HL-60 (cell line): Measurements from ENCODE around the gene SENP1.

ENCODE experiments used
- POLR2AphosphoS5 ChIP-seq: IDR thresholded peaks from 2 replicates; pipeline ENCODE4 v1.6.1; 2012; ENCODE audit warnings: low read depth
- TF ChIP-seq, protein P1 (sequence below): IDR thresholded peaks from 2 replicates; pipeline ENCODE4 v1.6.1; 2012; ENCODE audit warnings: low read depth; ENCODE audit not compliant: insufficient replicate concordance
- TF ChIP-seq, protein P2 (sequence below): IDR thresholded peaks from one replicate; pipeline ENCODE4 v1.5.1; 2011; ENCODE audit warnings: low read length, control low read depth, inconsistent platforms; ENCODE audit not compliant: insufficient read depth

GRCh38 chr12:48016373-48017020, 89.4 kb downstream of the SENP1 start:
- TF ChIP-seq, protein P1, sequence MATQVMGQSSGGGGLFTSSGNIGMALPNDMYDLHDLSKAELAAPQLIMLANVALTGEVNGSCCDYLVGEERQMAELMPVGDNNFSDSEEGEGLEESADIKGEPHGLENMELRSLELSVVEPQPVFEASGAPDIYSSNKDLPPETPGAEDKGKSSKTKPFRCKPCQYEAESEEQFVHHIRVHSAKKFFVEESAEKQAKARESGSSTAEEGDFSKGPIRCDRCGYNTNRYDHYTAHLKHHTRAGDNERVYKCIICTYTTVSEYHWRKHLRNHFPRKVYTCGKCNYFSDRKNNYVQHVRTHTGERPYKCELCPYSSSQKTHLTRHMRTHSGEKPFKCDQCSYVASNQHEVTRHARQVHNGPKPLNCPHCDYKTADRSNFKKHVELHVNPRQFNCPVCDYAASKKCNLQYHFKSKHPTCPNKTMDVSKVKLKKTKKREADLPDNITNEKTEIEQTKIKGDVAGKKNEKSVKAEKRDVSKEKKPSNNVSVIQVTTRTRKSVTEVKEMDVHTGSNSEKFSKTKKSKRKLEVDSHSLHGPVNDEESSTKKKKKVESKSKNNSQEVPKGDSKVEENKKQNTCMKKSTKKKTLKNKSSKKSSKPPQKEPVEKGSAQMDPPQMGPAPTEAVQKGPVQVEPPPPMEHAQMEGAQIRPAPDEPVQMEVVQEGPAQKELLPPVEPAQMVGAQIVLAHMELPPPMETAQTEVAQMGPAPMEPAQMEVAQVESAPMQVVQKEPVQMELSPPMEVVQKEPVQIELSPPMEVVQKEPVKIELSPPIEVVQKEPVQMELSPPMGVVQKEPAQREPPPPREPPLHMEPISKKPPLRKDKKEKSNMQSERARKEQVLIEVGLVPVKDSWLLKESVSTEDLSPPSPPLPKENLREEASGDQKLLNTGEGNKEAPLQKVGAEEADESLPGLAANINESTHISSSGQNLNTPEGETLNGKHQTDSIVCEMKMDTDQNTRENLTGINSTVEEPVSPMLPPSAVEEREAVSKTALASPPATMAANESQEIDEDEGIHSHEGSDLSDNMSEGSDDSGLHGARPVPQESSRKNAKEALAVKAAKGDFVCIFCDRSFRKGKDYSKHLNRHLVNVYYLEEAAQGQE: no peak
- no peak for TF ChIP-seq POLR2AphosphoS5
- TF ChIP-seq, protein P2, sequence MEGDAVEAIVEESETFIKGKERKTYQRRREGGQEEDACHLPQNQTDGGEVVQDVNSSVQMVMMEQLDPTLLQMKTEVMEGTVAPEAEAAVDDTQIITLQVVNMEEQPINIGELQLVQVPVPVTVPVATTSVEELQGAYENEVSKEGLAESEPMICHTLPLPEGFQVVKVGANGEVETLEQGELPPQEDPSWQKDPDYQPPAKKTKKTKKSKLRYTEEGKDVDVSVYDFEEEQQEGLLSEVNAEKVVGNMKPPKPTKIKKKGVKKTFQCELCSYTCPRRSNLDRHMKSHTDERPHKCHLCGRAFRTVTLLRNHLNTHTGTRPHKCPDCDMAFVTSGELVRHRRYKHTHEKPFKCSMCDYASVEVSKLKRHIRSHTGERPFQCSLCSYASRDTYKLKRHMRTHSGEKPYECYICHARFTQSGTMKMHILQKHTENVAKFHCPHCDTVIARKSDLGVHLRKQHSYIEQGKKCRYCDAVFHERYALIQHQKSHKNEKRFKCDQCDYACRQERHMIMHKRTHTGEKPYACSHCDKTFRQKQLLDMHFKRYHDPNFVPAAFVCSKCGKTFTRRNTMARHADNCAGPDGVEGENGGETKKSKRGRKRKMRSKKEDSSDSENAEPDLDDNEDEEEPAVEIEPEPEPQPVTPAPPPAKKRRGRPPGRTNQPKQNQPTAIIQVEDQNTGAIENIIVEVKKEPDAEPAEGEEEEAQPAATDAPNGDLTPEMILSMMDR: no peak
